ENCODE measurements around the gene SLC48A1. TPM values are rescaled to one million over a fixed set of nuclear protein-coding genes. Genes with fewer than 3 reads are reported as not detected.

The SLC48A1 gene
- total RNA-seq, 4 donors from 2014 or later: 19.9 to 76.7 (median 23.1) TPM

GRCh38 chr12:47766502-47767215, 6.4 kb upstream of the SLC48A1 start:
- TF ChIP-seq POLR2A (IDR thresholded peaks at IDR 0.05) (no peak), EP300 (IDR thresholded peaks at IDR 0.05; ENCODE audit: low read depth) (no peak), POLR2AphosphoS5 (IDR thresholded peaks at IDR 0.05) (no peak)
- TF ChIP-seq, protein P1, sequence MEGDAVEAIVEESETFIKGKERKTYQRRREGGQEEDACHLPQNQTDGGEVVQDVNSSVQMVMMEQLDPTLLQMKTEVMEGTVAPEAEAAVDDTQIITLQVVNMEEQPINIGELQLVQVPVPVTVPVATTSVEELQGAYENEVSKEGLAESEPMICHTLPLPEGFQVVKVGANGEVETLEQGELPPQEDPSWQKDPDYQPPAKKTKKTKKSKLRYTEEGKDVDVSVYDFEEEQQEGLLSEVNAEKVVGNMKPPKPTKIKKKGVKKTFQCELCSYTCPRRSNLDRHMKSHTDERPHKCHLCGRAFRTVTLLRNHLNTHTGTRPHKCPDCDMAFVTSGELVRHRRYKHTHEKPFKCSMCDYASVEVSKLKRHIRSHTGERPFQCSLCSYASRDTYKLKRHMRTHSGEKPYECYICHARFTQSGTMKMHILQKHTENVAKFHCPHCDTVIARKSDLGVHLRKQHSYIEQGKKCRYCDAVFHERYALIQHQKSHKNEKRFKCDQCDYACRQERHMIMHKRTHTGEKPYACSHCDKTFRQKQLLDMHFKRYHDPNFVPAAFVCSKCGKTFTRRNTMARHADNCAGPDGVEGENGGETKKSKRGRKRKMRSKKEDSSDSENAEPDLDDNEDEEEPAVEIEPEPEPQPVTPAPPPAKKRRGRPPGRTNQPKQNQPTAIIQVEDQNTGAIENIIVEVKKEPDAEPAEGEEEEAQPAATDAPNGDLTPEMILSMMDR (IDR thresholded peaks at IDR 0.05): no peak
- no peaks in the 10 kb centered on the region for H3K27me3 ChIP-seq
- WGBS, 2 donors (ENCODE audit: low coverage in 1 of 2): 56% methylated on average over 5 of the region's 5 CpGs; no CpG with 5 or more reads in 1 of the 2 donors
- no peak overlapping the region for H3K4me3 ChIP-seq
- no peak for DNase-seq
- intact Hi-C loops (cut with DNase I; ENCODE audit: low total_unique reads) (no loop called here), in situ Hi-C loops (cut with MboI; ENCODE audit: low pct_ligation_motif_present in 1 of 4, low pct_unique_long_range_greater_than_20kb in 1 of 4, low sequenced_read_pairs in 3 of 4) (no loop called here)
- H3K36me3 ChIP-seq: no peaks in the 10 kb centered on the region
- H3K4me1 ChIP-seq: peaks cover 0 to 3% (median 1%) of the 10 kb centered on the region in 4 donors
- H3K9me3 ChIP-seq: no peaks in the 10 kb centered on the region
- H3K27ac ChIP-seq: no peak overlapping the region

GRCh38 chr12:47767216-47767724, 5.8 kb upstream of the SLC48A1 start:
- TF ChIP-seq, protein P1 (IDR thresholded peaks at IDR 0.05): peak; percentile 57 to 67 (median 61)
- TF ChIP-seq POLR2A (IDR thresholded peaks at IDR 0.05) (no peak), EP300 (IDR thresholded peaks at IDR 0.05; ENCODE audit: low read depth) (no peak)
- H3K36me3 ChIP-seq: no peaks in the 10 kb centered on the region
- no peak overlapping the region for H3K4me3 ChIP-seq
- H3K9me3 ChIP-seq: no peaks in the 10 kb centered on the region
- WGBS, 2 donors (ENCODE audit: low coverage in 1 of 2): 44% methylated on average over 4 of the region's 4 CpGs
- in situ Hi-C loops (cut with MboI; ENCODE audit: low pct_ligation_motif_present in 1 of 4, low pct_unique_long_range_greater_than_20kb in 1 of 4, low sequenced_read_pairs in 3 of 4): no loop called here
- DNase-seq: peak; percentile 82
- H3K4me1 ChIP-seq: peaks cover 0 to 4% (median 2%) of the 10 kb centered on the region in 4 donors
- intact Hi-C loops (cut with DNase I; ENCODE audit: low total_unique reads): no loop called here
- no peaks in the 10 kb centered on the region for H3K27me3 ChIP-seq
- no peak overlapping the region for H3K27ac ChIP-seq

DNA sequence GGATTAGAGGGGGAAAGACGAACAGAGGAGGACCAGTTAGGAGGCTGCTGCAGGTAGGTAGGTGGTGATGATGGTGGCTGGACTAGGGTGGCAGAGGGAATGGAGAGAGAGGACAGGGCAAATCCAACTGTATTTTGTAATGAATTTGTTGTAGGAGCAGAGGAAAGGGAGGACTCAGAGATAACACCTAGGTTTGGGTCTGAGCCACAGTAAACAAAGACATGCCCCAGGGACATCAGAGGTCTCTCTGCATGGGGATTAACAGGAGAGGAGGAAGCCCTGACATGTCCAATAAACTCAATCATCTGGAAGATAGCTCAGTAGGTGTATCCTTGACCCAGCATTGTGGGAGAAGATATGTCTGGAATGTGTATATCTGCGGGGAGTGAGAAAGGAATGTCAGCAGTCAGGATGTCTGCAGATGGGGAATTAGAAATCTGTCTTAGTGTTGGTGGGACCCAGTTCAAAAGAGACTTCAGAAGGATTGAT, 4.7 kb upstream of the SLC48A1 start:
- TF ChIP-seq, protein P1 (IDR thresholded peaks at IDR 0.05): no peak
- TF ChIP-seq POLR2A (IDR thresholded peaks at IDR 0.05): no peak
- no peak for TF ChIP-seq EP300 (IDR thresholded peaks at IDR 0.05; ENCODE audit: low read depth)
- TF ChIP-seq POLR2AphosphoS5 (IDR thresholded peaks at IDR 0.05): no peak
- Histone ChIP-seq H3K4me3 (no peak overlapping the region), H3K27me3 (no peaks in the 10 kb centered on the region), H3K4me1 (peaks cover 3 to 9% (median 6%) of the 10 kb centered on the region in 4 donors), H3K27ac (no peak overlapping the region), H3K36me3 (no peaks in the 10 kb centered on the region), H3K9me3 (no peaks in the 10 kb centered on the region)
- in situ Hi-C loops (cut with MboI; ENCODE audit: low pct_ligation_motif_present in 1 of 4, low pct_unique_long_range_greater_than_20kb in 1 of 4, low sequenced_read_pairs in 3 of 4): no loop called here
- WGBS, 2 donors (ENCODE audit: low coverage in 1 of 2): 48 to 70% methylated on average over 2 of the region's 2 CpGs
- intact Hi-C loops (cut with DNase I; ENCODE audit: low total_unique reads): no loop called here
- no peak for DNase-seq

- in situ Hi-C loops (cut with MboI; ENCODE audit: low pct_ligation_motif_present in 1 of 4, low pct_unique_long_range_greater_than_20kb in 1 of 4, low sequenced_read_pairs in 3 of 4): loop anchor here in 1 of 4 donors (10.0 kb wide), 1 partner anchor 55 kb away; no protein-coding TSS in a partner anchor
- H3K36me3 ChIP-seq: no peaks in the 10 kb centered on the region
- WGBS, 2 donors (ENCODE audit: low coverage in 1 of 2): 55 to 71% methylated on average over 2 to 4 of the region's 4 CpGs
- H3K9me3 ChIP-seq: no peaks in the 10 kb centered on the region
- TF ChIP-seq POLR2AphosphoS5 (IDR thresholded peaks at IDR 0.05) (no peak), POLR2A (IDR thresholded peaks at IDR 0.05) (no peak), EP300 (IDR thresholded peaks at IDR 0.05; ENCODE audit: low read depth) (no peak)
- TF ChIP-seq, protein P1 (IDR thresholded peaks at IDR 0.05): no peak
- peaks cover 10 to 18% (median 16%) of the 10 kb centered on the region in 4 donors for H3K4me1 ChIP-seq
- DNase-seq: no peak
- intact Hi-C loops (cut with DNase I; ENCODE audit: low total_unique reads): no loop called here
- no peak overlapping the region for H3K27ac ChIP-seq
- no peak overlapping the region for H3K4me3 ChIP-seq
- H3K27me3 ChIP-seq: no peaks in the 10 kb centered on the region
These were observed 3.6 kb upstream of the SLC48A1 start for GRCh38 chr12:47769234-47770085.
